GM19035 (cell line): ENCODE data around the gene MPO.

ENCODE experiments used
- ATAC-seq: cut with Tn5 transposase; IDR thresholded peaks from one replicate; pipeline ENCODE4 v1.9.1; 2021; ENCODE audit not compliant: unreplicated experiment

MPO gene

DNA sequence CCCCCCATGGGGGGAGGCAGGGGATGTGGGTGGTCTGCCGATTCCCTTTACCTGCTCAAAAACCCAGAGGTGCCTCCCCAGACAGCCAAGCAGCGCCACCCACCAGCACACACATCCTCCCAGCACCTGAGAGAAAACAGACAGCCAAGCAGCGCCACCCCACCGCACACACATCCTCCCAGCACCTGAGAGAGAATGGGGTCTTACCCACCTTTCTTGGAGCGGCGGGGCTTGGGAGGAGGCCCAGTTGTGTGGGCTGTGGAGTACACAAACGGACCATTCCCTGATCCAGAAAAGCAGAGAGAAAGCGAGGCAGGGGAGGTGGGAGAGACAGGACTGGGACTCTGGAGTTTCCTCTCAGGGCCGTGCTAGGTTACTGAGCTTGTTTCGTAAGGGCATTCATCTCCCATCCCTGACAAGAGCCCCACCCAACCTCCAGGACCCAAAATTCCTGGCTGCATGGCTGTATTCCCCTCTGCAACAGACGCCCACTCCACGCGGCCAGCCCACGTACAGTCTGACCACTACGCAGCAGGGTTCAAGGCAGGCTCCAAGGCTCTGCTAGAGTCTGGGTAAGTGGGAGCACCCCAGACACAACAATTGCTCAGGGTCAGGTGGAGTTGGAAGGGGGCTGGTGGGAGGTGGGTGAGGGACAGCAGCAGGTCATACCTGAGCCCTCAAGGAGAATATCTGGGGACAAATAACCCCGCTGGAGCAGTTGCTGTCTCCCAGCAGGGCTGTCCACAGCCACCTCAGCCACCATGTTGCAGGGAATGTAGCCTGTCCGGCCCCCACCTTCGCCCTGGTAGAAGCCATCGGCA is 25.6 kb upstream of the MPO start:
- ATAC-seq: no peak

- ATAC-seq: no peak
Measured at GRCh38 chr17:58305626-58306025, 24.9 kb upstream of the MPO start.

- ATAC-seq: no peak
Measured at GRCh38 chr17:58304750-58305486, 24.2 kb upstream of the MPO start.

DNA sequence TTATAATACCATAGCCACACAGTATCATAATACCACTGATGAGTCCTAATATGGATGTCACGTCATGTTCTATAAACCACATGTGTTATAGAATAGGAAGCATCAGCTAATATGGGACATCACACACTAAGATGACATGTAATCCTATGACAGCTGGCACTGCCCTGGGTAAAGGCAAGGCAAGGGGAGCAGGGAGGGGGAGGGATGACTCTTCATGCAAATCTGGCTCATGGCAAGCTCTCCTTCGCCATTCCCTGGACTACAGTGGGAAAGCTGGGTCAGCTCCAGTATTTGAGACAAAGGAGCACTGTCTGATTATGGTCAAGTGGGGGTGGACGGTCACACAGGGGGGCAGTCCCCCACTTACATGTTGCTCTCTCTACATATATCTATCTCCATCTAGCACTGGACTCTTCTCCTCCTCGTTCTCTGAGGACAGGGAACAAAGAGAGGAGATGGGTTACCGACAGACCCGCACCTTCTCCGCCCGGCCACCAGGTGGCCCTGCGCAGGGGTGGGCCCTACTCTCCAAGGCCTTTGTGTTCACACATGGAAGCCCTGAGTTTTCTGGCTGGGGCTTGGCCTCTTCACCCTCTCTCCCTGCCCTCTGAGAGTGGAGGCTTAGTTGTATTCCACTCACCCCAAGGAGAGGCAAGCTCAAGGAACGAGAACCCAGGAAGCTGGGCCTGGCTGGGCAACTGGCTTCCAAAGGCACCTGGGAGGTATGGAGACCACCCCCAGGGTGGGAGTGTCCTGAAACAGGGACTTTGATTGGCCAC is 23.4 kb upstream of the MPO start:
- no peak for ATAC-seq

- no peak for ATAC-seq
Measured at GRCh38 chr17:58302919-58303585, 22.3 kb upstream of the MPO start.

GRCh38 chr17:58302171-58302918 is 21.6 kb upstream of the MPO start:
- ATAC-seq: no peak

- ATAC-seq: no peak
Measured at GRCh38 chr17:58301504-58302150, 20.9 kb upstream of the MPO start.

GRCh38 chr17:58300336-58300735 is 19.6 kb upstream of the MPO start:
- ATAC-seq: no peak

DNA sequence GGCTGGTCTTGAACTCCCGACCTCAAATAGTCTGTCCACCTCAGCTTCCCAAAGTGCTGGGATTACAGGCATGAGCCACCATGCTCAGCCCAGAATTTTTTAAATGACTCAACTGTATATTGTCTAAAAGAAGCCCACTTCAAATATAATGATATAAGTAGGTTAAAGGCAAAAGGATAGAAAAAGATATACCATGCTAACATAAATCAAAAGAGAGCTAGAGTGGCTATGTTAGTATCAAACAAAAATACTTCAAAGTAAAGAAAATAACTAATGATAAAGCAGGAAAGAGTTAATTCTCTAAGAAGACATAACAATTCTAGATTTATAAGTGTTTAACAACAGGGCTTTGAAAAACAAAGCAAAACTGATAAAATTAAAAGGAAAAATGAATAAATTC is 13.3 kb upstream of the MPO start:
- no peak for ATAC-seq

- no peak for ATAC-seq
Measured at GRCh38 chr17:58291246-58291645, 10.5 kb upstream of the MPO start.

DNA sequence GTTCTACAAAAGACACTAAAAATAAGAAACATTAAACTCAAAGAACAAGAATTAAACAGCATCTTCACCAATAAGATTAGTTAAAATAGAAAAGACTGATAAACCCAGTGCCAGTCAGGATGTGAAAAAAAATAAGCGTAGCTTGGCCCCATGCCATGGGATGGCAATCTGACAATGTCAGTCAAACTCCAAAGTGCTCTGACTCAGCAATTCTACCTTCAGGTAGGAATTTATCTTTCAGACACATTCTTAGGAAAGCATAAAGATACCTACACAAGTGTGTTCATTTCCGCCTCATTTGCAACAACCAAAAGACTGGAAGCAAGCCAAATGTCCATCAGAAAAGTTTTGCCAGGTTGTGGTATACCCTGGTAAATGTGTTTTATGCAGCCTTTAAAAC is 9.1 kb upstream of the MPO start:
- no peak for ATAC-seq

- ATAC-seq: no peak
Measured at GRCh38 chr17:58285422-58285810, 4.7 kb upstream of the MPO start.

DNA sequence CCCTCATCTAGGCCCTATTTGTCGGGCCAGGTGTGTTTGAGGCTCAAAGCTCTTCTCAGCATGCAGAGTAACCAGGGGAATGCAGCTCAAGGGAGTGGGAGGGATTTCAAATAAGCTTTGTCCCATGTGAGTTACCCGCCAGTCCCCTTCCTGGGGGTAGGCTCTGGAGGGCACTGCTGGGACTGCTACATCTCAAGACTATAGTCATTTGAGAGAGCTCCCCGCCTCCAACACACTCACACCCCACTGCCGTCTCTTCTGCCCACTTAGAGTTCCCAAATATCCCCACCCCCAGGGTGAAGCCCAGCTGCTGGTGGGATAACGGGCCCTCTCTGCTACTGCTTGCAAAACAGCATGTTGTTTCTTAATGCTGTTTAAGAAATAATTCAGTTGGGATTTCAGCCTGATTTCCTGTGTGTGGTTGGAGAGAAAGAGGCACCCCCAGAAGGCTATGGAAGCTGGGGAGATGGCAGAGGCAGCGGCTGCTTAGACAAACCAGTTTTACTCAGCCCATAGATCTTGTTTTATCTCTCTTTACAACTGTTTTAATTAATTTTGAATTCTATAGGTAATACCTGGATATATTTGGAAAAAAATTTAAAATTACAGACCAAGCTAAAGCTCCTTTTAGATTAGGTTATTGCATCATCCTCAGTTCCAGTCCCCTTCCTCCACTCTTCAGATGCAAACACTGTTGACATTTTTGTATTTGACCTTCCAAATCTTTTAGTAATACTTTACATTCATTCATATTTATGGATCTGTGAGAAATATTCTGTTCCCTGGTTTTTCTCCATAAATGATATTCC is 4.1 kb upstream of the MPO start:
- ATAC-seq: no peak

DNA sequence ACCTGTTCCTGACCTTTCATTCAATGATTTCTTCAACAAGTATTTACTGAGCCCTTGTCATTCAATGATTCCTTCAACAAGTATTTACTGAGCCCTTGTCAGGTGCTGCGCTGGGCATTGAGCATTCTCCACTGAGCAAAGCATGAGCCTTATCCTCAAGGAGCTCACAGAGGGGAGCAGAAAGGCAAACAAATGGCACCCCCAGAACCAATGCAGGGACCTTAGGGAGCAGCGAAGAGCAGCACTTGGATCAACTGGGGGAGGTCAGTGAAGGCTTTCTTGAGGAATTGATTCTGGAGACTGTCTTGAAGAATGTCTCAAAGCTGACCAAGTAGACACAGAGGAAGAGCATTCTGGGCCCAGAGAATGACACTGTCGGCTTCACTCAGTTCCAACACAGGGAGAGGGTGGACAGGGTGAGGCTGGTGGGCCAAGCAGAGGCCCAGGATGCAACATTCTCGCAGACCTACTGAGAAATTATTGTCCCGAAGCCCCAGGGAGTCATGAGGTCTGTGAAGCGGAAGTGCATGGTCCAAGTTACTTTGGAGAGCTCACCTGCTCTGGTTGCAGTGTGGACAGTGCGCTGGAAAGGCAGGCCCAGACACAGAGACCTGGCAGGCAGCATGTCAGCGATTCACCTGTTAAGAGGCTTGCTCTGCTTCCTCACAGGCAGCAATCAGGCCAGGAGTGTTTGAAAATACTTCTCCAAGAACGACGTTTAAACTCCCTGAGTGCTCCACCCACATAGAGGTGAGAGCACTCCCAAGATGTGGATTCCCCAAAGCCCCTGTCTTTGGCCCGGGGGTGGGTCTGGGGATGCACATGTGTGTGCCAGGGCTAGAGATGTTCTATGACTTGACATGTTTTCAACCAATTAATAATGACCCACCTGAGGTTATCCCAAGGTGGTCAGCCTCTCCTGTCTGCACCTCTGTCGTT is 3.2 kb upstream of the MPO start:
- no peak for ATAC-seq

GRCh38 chr17:58282442-58282841 is 1.7 kb upstream of the MPO start:
- ATAC-seq: no peak

DNA sequence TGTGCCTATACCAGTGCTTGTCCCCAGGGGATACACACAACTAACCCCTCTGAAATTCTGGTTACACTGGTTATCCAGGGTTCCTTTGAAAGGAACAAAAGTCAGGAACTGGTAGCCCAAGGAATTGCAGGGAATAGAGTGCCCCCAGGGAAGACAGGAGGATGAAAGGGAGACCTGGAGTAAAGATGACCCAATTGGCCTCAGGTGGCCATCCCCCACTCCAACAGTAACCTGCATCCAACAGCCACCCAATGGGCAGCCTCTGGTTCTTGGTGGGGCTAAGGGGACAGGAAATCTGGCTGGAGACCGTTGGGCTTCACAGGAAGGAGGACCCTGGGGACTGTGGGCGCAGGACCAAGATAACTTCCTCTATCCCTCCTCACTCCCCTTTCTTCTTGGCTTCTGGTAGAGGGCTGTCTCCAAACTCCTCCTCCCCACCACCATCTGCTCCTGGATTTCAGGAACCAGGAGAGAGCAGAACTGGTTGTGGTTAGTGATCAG is 826 bp upstream of the MPO start:
- no peak for ATAC-seq

DNA sequence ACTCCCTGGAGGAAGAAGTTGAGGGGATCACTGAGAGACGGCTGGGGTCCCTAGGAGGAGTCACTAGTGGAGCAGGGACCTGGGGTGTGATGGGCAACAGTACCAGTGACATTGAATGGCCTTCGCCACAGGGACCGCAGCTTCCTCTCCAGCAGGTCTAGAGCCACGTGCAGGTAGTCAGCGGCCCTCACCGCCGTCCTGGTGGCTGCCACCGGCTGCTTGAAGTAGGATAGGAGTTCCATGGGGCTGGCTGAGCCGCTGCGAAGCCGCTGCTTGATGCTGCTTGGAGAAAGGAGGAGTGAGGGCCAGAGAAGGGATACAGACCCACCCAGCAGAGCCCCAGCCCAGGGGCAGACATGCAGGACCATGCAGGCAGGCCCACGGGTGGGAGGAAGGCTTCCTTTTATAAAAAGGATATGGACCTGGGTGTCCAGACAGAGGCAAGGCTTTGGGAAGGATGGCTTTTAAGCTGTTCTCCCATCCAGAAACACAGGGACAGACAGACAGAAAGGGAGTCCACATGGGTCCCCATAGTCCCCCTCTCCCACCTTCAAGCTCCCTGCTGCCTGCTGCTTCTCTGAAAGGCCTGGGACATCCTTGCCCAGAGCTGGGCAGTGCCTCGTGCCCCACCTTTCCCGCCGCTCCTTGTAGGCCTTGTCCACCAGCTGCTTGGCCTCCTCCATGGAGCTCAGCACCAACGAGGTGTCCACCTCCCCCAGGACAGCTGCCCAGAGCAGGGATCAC is 827 bp downstream of the MPO start:
- ATAC-seq: no peak
